Left forelimb (tissue), 1 donor: Measurements from ENCODE around the gene LETM1.

Source experiments
- DNase-seq: peaks from one replicate; pipeline ENCODE4 v3.0.0-alpha.2; 2018; ENCODE audit warnings: low spot score

The LETM1 gene

GRCh38 chr4:1826531-1827350 is 29.2 kb downstream of the LETM1 start:
- no peak for DNase-seq

- no peak for DNase-seq
Measured at GRCh38 chr4:1825326-1825725, 30.6 kb downstream of the LETM1 start.

- no peak for DNase-seq
Measured at GRCh38 chr4:1824746-1825145, 31.2 kb downstream of the LETM1 start.

- DNase-seq: no peak
Measured at GRCh38 chr4:1823545-1823932, 32.4 kb downstream of the LETM1 start.

- no peak for DNase-seq
Measured at GRCh38 chr4:1822568-1823544, 33.1 kb downstream of the LETM1 start.

- DNase-seq: no peak
Measured at GRCh38 chr4:1821679-1822567, 34.0 kb downstream of the LETM1 start.

- DNase-seq: no peak
Measured at GRCh38 chr4:1819816-1820215, 36.1 kb downstream of the LETM1 start.

- DNase-seq: no peak
Measured at GRCh38 chr4:1819284-1819683, 36.7 kb downstream of the LETM1 start.

- no peak for DNase-seq
Measured at GRCh38 chr4:1815997-1816860, 39.7 kb downstream of the LETM1 start.

- no peak for DNase-seq
Measured at GRCh38 chr4:1815096-1815996, 40.6 kb downstream of the LETM1 start.

GRCh38 chr4:1814453-1814852 is 41.5 kb downstream of the LETM1 start:
- no peak for DNase-seq

GRCh38 chr4:1813915-1814314 is 42.0 kb downstream of the LETM1 start:
- DNase-seq: no peak

GRCh38 chr4:1813231-1813630 is 42.7 kb downstream of the LETM1 start:
- no peak for DNase-seq

- DNase-seq: no peak
Measured at GRCh38 chr4:1812720-1813119, 43.2 kb downstream of the LETM1 start.

GRCh38 chr4:1810765-1811164 is 45.2 kb downstream of the LETM1 start:
- no peak for DNase-seq

- peak; percentile 81 for DNase-seq
Measured at GRCh38 chr4:1809754-1810502, 46.0 kb downstream of the LETM1 start.

- no peak for DNase-seq
Measured at GRCh38 chr4:1808851-1809753, 46.9 kb downstream of the LETM1 start.

- no peak for DNase-seq
Measured at GRCh38 chr4:1808396-1808795, 47.6 kb downstream of the LETM1 start.
